CD4-positive, alpha-beta T cell treated with Interferon alpha-2 for 1 hour (primary cell): ENCODE data around the gene USP24.

Source experiments
- DNase-seq, 2 donors: peaks; one replicate each; pipeline ENCODE4 v3.0.0-alpha.2; 2020 to 2022

USP24 gene

GRCh38 chr1:55051169-55051568 is 164.0 kb downstream of the USP24 start:
- DNase-seq: no peak

DNA sequence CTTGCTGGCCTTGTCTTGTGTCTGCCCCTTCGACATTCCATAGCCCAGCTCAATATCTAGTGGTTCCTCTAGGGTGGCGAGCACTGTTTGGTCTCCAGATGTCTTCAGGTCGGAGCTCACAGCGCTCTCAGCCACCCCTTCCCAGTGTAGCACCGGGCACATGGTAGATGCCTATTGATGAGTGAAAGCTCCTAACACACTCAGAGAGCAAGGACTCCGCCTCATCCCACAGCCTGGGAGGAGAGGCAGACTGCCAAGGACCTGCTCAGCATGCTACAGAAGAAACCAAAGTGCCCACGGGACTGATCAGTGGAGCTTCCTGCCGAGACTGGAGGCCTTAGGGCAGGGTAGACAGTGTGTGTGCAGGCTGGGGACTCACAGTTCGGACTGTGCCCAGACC is 164.9 kb downstream of the USP24 start:
- no peak for DNase-seq

GRCh38 chr1:55049914-55050278 is 165.3 kb downstream of the USP24 start:
- no peak for DNase-seq

- DNase-seq: no peak
These were observed 165.8 kb downstream of the USP24 start for GRCh38 chr1:55049271-55049913.

GRCh38 chr1:55048453-55049270 is 166.5 kb downstream of the USP24 start:
- no peak for DNase-seq

- DNase-seq: no peak
These were observed 167.6 kb downstream of the USP24 start for GRCh38 chr1:55047611-55048010.

DNA sequence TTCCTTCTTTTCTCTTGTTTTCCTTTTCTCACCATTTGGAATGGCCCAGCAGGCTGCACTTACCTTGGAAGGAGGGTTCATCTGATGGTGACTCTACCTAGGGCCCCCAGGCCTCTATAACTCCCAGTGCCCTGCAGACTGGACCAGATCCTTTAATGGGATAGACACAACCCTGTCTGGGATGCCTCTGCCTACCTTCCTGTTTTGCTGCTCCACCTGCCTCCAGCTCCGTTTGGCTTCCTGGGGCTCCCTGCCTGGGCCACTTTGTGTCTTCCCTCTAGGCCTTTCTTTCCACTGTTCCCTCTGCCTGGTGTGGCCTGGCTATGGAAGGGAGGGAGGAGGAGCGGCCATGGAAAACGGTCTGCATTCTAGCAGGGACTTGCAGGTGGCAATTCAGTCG is 168.3 kb downstream of the USP24 start:
- no peak for DNase-seq

DNA sequence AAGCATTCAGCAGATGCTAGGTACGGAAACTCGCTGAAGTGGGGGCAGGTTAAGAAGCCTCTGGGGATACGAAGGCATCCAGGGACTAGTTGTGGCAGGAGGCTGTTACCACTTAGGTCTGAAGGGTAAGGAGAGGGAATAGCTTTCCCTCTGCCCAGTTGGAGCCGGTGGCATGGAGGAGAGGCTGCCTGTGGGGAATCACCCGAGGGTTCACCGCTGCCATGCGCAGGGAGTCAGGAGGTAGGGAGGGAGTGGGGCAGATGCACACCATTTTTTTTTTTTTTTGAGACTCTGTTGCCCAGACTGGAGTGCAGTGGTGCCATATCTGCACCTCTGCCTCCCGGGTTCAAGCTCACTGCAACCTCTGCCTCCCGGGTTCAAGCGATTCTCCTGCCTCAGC is 169.7 kb downstream of the USP24 start:
- DNase-seq: no peak

DNA sequence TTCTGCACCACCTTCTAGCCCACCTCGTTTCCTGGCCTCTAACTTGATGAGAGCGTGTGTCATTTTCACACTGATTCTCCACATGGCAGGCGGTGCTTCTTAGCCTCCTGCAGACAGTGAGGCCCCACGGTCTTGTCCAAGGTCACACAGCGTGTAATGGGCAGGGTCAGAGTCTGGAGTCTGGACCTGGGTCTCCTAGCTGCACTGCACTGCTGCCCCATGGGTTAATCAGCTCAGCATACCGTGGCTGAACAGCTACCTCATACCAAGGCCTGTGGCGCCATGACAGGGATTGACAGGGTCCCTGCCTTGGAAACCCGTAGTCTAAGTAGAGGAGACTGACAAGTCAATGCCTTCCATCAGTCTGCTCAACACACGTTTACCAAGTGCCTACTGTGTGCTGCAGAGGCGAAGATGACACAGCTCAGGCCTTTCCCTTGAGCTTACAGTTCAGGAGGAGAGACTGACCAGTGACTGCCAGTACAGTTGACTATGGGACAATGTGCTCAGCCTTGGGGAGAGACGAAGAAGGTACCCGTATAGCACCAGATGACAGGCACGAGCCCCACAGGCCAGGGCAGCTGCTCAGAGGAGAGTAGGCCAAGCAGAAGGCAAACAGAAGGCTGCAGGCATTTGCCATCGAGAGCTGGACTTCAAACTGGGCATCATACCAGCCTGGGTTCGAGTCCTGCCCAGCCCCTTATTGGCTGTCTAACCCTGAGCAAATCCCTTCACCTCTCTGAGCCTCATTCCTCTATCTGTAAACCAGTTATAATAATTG is 170.4 kb downstream of the USP24 start:
- no peak for DNase-seq

- DNase-seq: no peak
These were observed 171.4 kb downstream of the USP24 start for GRCh38 chr1:55043726-55044125.

DNA sequence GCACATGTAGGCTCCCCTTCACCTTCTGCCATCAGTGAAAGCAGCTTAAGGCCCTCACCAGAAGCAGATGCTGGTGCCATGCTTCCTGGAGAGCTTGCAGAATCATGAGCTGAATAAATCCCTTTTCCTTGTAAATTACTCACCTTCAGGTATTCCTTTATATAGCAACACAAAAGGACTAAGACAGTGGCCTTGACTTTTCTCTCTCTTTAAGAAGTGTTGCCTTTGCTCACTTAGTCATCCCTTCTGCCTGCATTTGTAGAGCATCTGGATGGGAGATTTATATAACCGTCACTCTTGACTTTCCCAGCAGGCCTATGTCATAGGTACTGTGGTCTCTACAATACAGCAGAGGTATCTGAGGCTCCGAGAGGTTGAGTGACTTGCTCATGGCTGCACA is 172.2 kb downstream of the USP24 start:
- DNase-seq: no peak

DNA sequence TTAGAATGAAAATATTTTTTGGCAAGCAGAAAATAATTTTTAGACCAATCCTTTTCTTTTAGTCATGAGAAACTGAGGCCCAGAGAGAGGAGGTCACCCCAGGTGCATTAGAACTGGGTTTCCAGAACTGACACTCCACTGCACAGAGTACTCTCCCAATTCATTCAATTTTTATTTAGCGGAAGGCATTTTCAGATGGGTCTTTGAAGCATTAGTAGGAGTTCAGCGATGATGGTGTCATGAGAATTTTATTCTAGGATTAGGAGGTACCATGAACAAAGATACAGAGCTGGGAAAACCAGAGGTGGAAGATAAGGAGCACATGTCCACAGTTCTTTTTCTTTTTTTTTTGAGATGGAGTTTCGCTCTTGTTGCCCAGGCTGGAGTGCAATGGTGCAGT is 173.6 kb downstream of the USP24 start:
- no peak for DNase-seq

- DNase-seq: no peak
These were observed 174.2 kb downstream of the USP24 start for GRCh38 chr1:55040933-55041494.

DNA sequence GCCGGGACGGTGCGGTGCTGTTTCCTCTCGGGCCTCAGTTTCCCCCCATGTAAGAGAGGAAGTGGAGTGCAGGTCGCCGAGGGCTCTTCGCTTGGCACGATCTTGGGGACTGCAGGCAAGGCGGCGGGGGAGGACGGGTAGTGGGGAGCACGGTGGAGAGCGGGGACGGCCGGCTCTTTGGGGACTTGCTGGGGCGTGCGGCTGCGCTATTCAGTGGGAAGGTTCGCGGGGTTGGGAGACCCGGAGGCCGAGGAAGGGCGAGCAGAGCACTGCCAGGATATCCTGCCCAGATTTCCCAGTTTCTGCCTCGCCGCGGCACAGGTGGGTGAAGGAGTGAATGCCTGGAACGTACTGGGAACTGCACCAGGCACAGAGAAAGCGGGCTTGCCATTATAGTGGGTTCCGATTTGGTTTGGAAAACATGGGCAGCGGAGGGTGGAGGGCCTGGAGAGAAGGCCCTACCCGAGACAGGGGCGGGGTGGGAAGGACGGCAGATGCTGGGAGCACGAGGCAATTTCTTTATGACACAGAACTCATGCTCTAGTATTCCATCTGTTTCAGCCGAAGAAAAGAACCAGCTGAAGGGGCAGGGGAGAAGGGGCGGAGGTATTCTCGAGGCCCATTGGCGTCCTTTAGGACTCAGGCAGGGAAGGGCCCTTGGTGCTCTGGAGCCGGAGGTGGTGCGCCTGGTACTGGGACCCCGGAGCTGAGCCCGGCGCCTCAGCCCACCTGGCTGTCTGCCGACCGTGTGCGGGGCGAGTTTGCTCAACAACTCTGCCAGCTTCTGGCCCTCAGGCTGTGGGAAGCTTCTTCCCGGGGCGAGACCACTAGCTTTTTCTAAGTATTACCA is 174.9 kb downstream of the USP24 start:
- DNase-seq: no peak

GRCh38 chr1:55039342-55040082 is 175.7 kb downstream of the USP24 start, which contains the start of gene PCSK9:
Gene PCSK9 (plus strand): TSS chr1:55039548. CDS start chr1:55039838, 290 bp downstream.
- no peak for DNase-seq

DNA sequence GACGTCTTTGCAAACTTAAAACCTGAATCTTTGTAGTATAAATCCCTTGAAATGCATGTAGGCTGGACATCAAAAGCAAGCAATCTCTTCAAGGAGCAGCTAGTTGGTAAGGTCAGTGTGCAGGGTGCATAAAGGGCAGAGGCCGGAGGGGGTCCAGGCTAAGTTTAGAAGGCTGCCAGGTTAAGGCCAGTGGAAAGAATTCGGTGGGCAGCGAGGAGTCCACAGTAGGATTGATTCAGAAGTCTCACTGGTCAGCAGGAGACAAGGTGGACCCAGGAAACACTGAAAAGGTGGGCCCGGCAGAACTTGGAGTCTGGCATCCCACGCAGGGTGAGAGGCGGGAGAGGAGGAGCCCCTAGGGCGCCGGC is 176.2 kb downstream of the USP24 start:
- DNase-seq: no peak

DNA sequence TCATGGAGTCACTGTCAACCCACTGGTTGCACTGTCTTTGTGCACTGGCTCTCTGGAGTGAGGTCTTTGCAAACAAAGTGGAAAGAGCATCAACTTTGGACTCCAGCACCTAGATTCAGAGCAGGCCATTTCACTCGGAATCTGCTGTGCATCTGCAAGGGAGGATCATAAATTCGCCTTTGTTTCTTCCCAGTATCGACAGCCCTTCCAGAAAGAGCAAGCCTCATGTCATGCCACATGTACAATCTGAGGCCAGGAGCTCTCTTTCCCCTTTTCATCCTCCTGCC is 176.7 kb downstream of the USP24 start:
- no peak for DNase-seq

DNA sequence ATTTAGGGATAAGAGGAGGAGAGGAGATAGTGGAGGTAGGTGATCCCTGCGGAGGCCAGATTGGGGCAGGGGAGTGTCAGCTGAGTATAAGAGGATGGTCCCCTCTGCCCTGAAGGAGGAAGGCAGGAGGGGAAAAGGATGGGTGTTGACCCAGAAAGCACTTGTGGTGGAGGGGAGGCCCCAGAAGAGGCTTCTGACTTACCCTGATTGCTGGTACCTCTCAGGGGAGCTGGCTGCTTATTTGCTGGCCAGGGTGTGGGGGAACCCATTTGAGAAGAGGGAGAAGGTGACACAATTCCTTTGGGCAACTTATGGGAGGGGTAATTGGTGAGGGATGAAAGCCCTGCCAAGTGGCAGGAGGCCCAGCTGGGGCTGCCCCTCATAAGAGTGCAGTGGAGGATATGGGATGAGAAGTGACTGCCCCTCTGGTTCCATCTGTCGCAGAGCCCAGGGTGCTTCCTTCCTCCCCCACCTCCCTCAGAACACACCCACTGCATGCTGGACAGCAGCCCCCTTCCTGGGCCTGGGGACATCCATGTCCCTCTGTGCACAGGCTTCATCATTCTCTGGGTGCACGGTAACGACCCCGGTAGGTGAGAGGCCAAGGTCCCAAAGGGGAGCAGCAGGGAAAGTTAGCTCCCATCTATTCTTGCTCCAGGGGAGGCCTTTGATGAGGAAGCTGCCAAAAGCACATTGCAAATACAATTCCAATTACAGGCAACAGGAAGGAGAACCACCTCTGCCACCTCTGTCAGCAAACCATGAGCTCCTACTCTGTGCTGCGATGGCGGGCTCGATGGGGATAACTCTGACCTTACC is 177.2 kb downstream of the USP24 start:
- DNase-seq: no peak

DNA sequence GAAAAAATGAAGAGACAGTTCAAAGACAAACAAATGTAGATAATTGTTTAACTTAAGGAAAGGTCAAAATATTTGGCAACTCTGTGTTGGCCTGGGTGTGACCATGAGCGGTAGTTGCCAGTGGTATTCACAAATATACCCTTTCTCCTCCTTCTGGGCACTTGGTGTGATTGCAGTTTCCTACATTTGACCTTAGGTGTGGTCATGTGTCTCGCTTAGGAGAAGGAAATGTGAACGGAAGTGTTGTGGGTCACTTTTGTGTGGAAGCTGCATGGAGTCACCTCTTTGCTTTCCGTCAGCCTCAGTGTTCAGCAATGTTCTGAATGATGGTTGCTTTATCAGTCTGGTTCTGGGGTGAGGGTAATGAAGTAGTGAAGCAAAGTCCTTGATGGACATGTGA is 179.3 kb downstream of the USP24 start:
- no peak for DNase-seq

- DNase-seq: no peak
These were observed 180.6 kb downstream of the USP24 start for GRCh38 chr1:55034476-55035133.

DNA sequence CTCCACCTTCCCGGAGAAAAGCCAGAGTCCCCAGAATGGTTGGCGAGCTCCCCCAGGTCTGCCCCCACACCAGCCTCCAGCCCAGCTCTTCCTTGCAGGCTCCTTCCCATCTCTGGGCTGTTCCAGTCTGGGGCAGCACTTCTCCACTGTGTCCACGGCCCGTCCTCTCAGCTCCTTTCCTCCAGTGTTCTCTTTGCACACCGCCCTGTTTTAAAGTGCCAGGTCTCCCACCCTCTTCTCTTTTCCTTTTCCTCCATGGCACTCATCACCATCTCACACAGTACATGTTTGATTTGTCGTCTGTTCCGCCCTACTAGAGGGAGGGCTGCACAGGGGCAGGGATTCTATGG is 181.9 kb downstream of the USP24 start:
- DNase-seq: no peak
